Activated naive CD8-positive, alpha-beta T cell treated with anti-CD3 and anti-CD28 coated beads for 36 hours (primary cell): ENCODE measurements around the gene SYNPO2. TPM values are rescaled to one million over a fixed set of nuclear protein-coding genes. Genes with fewer than 3 reads are reported as not detected.

Experiments used
- DNase-seq: peaks from one replicate; pipeline ENCODE4 v3.0.0; 2021
- H3K27ac Mint-ChIP-seq: one replicate; pipeline ENCODE4 v1.8.0; 2022; ENCODE audit warnings: mild to moderate bottlenecking, moderate library complexity, mixed read lengths
- H3K27me3 Mint-ChIP-seq: one replicate; pipeline ENCODE4 v1.8.0; 2022; ENCODE audit warnings: mild to moderate bottlenecking, mixed read lengths
- H3K36me3 Mint-ChIP-seq: one replicate; pipeline ENCODE4 v1.8.0; 2021; ENCODE audit warnings: mild to moderate bottlenecking, mixed read lengths
- H3K4me1 Mint-ChIP-seq: one replicate; pipeline ENCODE4 v1.8.0; 2021; ENCODE audit warnings: mixed read lengths
- H3K4me3 Mint-ChIP-seq: one replicate; pipeline ENCODE4 v1.8.0; 2022; ENCODE audit warnings: mild to moderate bottlenecking, moderate library complexity, mixed read lengths
- H3K9me3 Mint-ChIP-seq: one replicate; pipeline ENCODE4 v1.8.0; 2022; ENCODE audit warnings: mixed read lengths
- total RNA-seq, 2 experiments: library from RNA; stranded (reverse); gene quantifications; one replicate each; pipeline ENCODE4 v1.2.3, GENCODE V29; 2021

SYNPO2 gene
- total RNA-seq, 2 experiments from 2014 or later, result 0.26 to 0.33 TPM

GRCh38 chr4:119030536-119030890 is 141.9 kb downstream of the SYNPO2 start:
- Mint-ChIP-seq H3K36me3 (no peaks in the 10 kb centered on the region), H3K4me3 (no peak overlapping the region), H3K27ac (no peak overlapping the region), H3K4me1 (peaks cover 8% of the 10 kb centered on the region), H3K9me3 (no peaks in the 10 kb centered on the region), H3K27me3 (peaks cover 9% of the 10 kb centered on the region)
- DNase-seq, result no peak

DNA sequence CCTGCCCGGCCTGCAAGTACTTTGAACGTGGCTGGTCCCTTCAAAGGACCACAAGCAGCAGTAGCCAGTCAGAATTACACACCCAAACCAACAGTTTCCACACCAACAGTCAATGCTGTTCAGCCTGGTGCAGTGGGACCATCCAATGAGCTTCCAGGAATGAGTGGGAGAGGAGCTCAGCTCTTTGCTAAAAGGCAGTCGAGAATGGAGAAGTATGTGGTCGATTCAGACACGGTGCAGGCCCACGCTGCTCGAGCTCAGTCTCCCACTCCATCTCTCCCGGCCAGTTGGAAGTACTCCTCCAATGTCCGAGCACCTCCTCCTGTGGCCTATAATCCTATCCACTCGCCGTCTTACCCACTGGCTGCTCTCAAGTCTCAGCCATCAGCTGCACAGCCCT is 142.6 kb downstream of the SYNPO2 start:
- no peak overlapping the region for H3K4me3 Mint-ChIP-seq
- H3K36me3 Mint-ChIP-seq, result no peaks in the 10 kb centered on the region
- DNase-seq, result no peak
- H3K9me3 Mint-ChIP-seq, result no peaks in the 10 kb centered on the region
- H3K27me3 Mint-ChIP-seq, result peaks cover 9% of the 10 kb centered on the region
- no peak overlapping the region for H3K27ac Mint-ChIP-seq
- peaks cover 8% of the 10 kb centered on the region for H3K4me1 Mint-ChIP-seq

- no peak for DNase-seq
- H3K4me1 Mint-ChIP-seq, result peaks cover 8% of the 10 kb centered on the region
- no peak overlapping the region for H3K27ac Mint-ChIP-seq
- H3K4me3 Mint-ChIP-seq, result no peak overlapping the region
- peaks cover 9% of the 10 kb centered on the region for H3K27me3 Mint-ChIP-seq
- no peaks in the 10 kb centered on the region for H3K9me3 Mint-ChIP-seq
- no peaks in the 10 kb centered on the region for H3K36me3 Mint-ChIP-seq
These were observed 144.4 kb downstream of the SYNPO2 start for GRCh38 chr4:119032921-119033685.

GRCh38 chr4:119034276-119035008 is 145.8 kb downstream of the SYNPO2 start:
- Mint-ChIP-seq H3K36me3 (no peaks in the 10 kb centered on the region), H3K9me3 (no peaks in the 10 kb centered on the region), H3K27me3 (peaks cover 9% of the 10 kb centered on the region), H3K4me1 (peaks cover 13% of the 10 kb centered on the region), H3K4me3 (no peak overlapping the region), H3K27ac (no peak overlapping the region)
- no peak for DNase-seq

- Mint-ChIP-seq H3K27me3 (peaks cover 9% of the 10 kb centered on the region), H3K4me1 (peaks cover 13% of the 10 kb centered on the region), H3K4me3 (no peak overlapping the region), H3K36me3 (no peaks in the 10 kb centered on the region), H3K27ac (no peak overlapping the region), H3K9me3 (no peaks in the 10 kb centered on the region)
- no peak for DNase-seq
These were observed 147.5 kb downstream of the SYNPO2 start for GRCh38 chr4:119035951-119036737.

- no peak overlapping the region for H3K27ac Mint-ChIP-seq
- no peaks in the 10 kb centered on the region for H3K9me3 Mint-ChIP-seq
- peaks cover 9% of the 10 kb centered on the region for H3K27me3 Mint-ChIP-seq
- peaks cover 14% of the 10 kb centered on the region for H3K4me1 Mint-ChIP-seq
- H3K36me3 Mint-ChIP-seq, result no peaks in the 10 kb centered on the region
- DNase-seq, result no peak
- H3K4me3 Mint-ChIP-seq, result no peak overlapping the region
These were observed 149.1 kb downstream of the SYNPO2 start for GRCh38 chr4:119037709-119038108.

DNA sequence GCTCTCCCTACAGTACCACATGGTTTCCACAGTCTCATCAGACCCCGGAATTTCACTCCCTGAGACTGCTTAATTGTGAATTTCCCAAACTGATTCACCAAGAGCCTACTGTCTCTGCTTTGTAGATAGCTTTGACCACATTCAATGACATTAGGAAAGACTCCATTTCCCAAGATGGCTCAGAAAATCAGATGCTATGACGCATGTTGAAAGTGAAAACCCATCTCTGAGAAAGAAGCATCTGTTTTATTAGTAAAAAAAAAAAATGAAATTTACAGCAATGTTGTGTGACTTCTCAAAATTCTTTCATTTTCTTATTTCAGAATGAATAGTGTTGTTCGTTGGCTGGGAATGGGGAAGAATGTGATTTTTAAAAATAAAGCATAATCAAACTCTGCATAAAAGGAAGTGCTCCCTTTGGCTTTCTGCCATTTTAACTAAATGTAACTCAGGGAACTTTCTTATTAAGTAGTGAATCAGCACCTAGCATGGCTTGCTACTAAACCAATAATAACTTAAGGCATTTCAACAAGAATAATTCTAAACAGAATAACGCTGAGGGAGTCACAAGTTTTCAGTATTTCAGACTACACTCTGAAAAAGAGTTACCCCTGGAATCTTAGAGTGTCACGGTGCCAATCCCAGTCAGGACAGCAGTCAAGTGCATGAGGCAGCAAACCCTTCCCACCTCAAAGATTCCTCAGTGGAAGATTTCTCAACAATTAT is 149.6 kb downstream of the SYNPO2 start:
- no peak overlapping the region for H3K4me3 Mint-ChIP-seq
- no peaks in the 10 kb centered on the region for H3K9me3 Mint-ChIP-seq
- H3K27ac Mint-ChIP-seq, result peak overlapping the region; percentile 3
- peaks cover 9% of the 10 kb centered on the region for H3K27me3 Mint-ChIP-seq
- no peaks in the 10 kb centered on the region for H3K36me3 Mint-ChIP-seq
- no peak for DNase-seq
- H3K4me1 Mint-ChIP-seq, result peaks cover 11% of the 10 kb centered on the region

GRCh38 chr4:119039160-119039559 is 150.5 kb downstream of the SYNPO2 start:
- Mint-ChIP-seq H3K9me3 (no peaks in the 10 kb centered on the region), H3K27ac (no peak overlapping the region), H3K27me3 (peaks cover 9% of the 10 kb centered on the region), H3K36me3 (no peaks in the 10 kb centered on the region), H3K4me3 (no peak overlapping the region), H3K4me1 (peaks cover 10% of the 10 kb centered on the region)
- no peak for DNase-seq

DNA sequence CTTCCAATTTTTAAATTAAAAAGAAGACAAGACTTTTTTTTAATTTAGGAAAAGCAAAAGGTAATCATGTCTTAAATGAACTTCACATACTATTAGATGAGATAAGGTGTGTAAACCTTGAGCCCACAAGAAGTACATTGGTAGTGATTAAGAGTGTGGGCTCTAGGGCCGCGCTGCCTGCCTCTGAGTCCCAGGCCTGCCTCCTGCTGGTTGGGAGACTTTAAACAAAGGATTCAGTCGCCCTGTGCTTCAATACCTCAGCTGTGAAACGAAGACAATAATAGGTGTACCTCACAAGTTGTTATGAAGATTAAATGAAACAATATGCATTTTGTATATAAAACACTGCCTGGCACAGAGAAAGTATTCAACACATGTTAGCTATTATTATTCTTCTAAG is 151.1 kb downstream of the SYNPO2 start:
- DNase-seq, result no peak
- peaks cover 4% of the 10 kb centered on the region for H3K27me3 Mint-ChIP-seq

GRCh38 chr4:119040261-119040660 is 151.6 kb downstream of the SYNPO2 start:
- no peaks in the 10 kb centered on the region for H3K9me3 Mint-ChIP-seq
- H3K27me3 Mint-ChIP-seq, result no peaks in the 10 kb centered on the region
- H3K4me3 Mint-ChIP-seq, result no peak overlapping the region
- no peaks in the 10 kb centered on the region for H3K36me3 Mint-ChIP-seq
- H3K4me1 Mint-ChIP-seq, result peaks cover 10% of the 10 kb centered on the region
- H3K27ac Mint-ChIP-seq, result no peak overlapping the region
- DNase-seq, result no peak

More for the DNA sequence above, 151.1 kb downstream of the SYNPO2 start:
- no peaks in the 10 kb centered on the region for H3K9me3 Mint-ChIP-seq
- no peaks in the 10 kb centered on the region for H3K36me3 Mint-ChIP-seq
- H3K4me3 Mint-ChIP-seq, result no peak overlapping the region
- H3K27ac Mint-ChIP-seq, result no peak overlapping the region
- peaks cover 10% of the 10 kb centered on the region for H3K4me1 Mint-ChIP-seq

DNA sequence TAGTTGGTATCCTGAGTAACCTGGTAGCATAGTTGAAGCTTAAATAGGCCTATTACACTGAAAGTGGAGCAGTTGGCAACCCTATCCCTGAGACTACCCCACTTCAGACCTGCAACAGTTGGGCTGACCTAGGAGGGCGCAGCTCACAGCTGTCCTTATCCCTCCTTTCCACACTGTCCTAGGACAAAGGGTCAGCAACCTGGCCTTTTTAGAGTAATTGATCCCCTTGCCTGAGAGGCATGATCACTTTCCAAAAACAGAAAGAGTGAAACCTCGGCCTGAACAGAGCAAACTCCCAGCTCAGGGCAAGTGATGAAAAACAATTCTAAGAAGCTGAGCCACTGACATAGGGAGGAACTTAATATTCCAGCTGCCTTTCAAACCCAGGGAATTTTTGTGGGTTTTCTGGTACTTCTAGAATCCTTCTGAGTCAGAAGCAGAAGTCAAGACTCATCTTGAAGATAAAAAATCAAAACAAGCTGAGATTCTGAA is 152.1 kb downstream of the SYNPO2 start:
- no peak overlapping the region for H3K4me3 Mint-ChIP-seq
- DNase-seq, result no peak
- no peaks in the 10 kb centered on the region for H3K27me3 Mint-ChIP-seq
- peaks cover 10% of the 10 kb centered on the region for H3K4me1 Mint-ChIP-seq
- no peaks in the 10 kb centered on the region for H3K9me3 Mint-ChIP-seq
- H3K27ac Mint-ChIP-seq, result no peak overlapping the region
- no peaks in the 10 kb centered on the region for H3K36me3 Mint-ChIP-seq

DNA sequence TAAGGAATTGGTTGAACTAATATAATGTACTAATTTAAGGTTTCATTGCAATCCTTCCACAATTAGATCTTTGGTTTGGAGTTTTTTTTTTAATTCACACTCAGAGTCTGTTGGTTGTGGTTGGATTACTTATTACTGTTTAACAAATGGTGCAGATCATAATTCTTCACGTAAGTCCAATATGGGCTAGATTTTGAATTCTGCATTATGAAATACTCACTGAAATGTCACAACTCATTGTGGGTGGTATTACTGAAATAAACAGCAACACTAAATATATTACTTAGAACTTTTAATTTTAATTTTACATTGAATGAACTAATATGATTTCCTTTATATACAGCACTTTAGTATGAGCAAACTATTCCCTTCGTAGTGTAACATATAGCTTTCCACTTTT is 152.7 kb downstream of the SYNPO2 start:
- DNase-seq, result no peak
- Mint-ChIP-seq H3K27ac (no peak overlapping the region), H3K36me3 (no peaks in the 10 kb centered on the region), H3K4me1 (peaks cover 10% of the 10 kb centered on the region), H3K4me3 (no peak overlapping the region), H3K9me3 (no peaks in the 10 kb centered on the region), H3K27me3 (no peaks in the 10 kb centered on the region)

DNA sequence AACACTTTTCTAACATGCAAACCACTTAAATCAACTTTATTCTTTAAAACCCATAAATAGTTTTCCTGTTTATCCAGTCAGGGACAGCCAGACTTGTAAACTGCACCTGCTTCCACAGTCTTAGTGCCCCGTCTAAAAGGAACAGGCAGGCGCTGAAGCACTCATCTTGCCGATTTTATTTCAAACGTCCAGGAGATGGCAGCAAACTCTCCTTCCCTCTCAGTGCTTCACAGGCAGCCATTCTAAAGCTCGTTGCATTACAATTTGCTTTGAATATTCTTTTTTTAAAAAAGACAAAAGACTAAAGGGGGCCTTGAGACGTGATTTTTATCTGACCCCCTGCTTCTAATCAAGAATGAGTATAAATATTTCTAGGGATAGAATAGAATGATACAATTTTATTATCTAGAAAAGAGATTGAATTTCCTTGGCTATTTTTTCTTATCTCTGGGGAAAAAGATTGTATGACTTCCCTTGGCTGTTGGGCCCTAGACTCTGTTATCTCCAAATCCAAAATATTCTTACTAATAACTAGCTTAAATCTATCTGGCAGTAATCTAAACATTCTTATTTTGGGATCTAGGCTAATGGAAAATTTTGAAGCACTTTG is 153.4 kb downstream of the SYNPO2 start:
- peak; percentile 40 for DNase-seq
- Mint-ChIP-seq H3K4me3 (no peak overlapping the region), H3K4me1 (peaks cover 10% of the 10 kb centered on the region), H3K9me3 (no peaks in the 10 kb centered on the region), H3K27ac (no peak overlapping the region), H3K27me3 (no peaks in the 10 kb centered on the region), H3K36me3 (no peaks in the 10 kb centered on the region)

DNA sequence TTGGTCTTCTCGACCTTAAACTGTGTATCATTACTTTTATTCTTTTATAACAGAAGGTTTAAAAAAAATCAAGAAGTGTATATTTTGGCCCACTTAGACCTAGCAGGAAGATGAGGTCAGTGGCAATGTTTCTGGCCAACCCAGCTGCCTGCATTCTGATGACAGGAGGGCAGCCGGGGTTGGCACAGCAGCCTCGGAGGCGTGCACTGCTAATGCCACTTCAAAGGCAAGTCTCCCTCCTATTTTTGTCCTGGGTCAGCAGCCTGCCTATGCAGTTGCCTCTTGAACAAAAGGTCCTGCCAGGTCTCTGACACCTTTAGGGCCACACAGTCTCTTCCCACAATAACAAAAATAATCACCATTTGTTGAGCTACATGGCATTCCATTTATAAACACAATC is 157.6 kb downstream of the SYNPO2 start:
- no peak for DNase-seq

More for the DNA sequence above, 157.6 kb downstream of the SYNPO2 start:
- Mint-ChIP-seq H3K9me3 (no peaks in the 10 kb centered on the region), H3K4me1 (peaks cover 1% of the 10 kb centered on the region), H3K27ac (no peak overlapping the region), H3K36me3 (no peaks in the 10 kb centered on the region), H3K4me3 (no peak overlapping the region), H3K27me3 (no peaks in the 10 kb centered on the region)
